WTC11 (cell line): ENCODE measurements around the gene CDH1. TPM values are rescaled to one million over a fixed set of nuclear protein-coding genes. Genes with fewer than 3 reads are reported as not detected.
"Not testable (repeated sequence)": the region's sequence is repeated elsewhere in the genome, so short reads cannot be mapped to it uniquely, and the experiment has no call there.

ENCODE experiments used
- ATAC-seq: fragments of 200-7000 bp; cut with Tn5 transposase; 2 replicates; pipeline ENCODE4 v1.10.0; 2021; ENCODE audit warnings: mild to moderate bottlenecking, moderate library complexity
- CTCF ChIA-PET: fragments of 300-600 bp; sonication (Branson Sonifier 250); formaldehyde crosslinking; loops from one replicate; lab custom pipeline; 2021; ENCODE audit warnings: antibody characterized with exemption; lab: Charles Lee
- POLR2A ChIA-PET: fragments of 350-600 bp; sonication (Branson Sonifier 250); formaldehyde crosslinking; loops from one replicate; lab custom pipeline; 2021; ENCODE audit warnings: antibody characterized with exemption; lab: Charles Lee
- DNase-seq: peaks from one replicate; pipeline ENCODE4 v3.0.0; 2021; ENCODE audit warnings: low spot score
- H3K27ac Mint-ChIP-seq: 2 replicates; pipeline ENCODE4 v1.8.0; 2021; ENCODE audit warnings: mixed read lengths
- H3K27me3 Mint-ChIP-seq: 2 replicates; pipeline ENCODE4 v1.8.0; 2021; ENCODE audit warnings: low read depth, mild to moderate bottlenecking, moderate library complexity, mixed read lengths
- H3K36me3 Mint-ChIP-seq: 2 replicates; pipeline ENCODE4 v1.8.0; 2021; ENCODE audit warnings: mixed read lengths
- H3K4me1 Mint-ChIP-seq: 2 replicates; pipeline ENCODE4 v1.8.0; 2022; ENCODE audit warnings: mixed read lengths
- H3K4me3 Mint-ChIP-seq: 2 replicates; pipeline ENCODE4 v1.8.0; 2021; ENCODE audit warnings: mild to moderate bottlenecking, moderate library complexity, mixed read lengths
- H3K9me3 Mint-ChIP-seq: 2 replicates; pipeline ENCODE4 v1.8.0; 2021; ENCODE audit warnings: mixed read lengths
- ARID4B ChIP-seq: sonication (generic); formaldehyde crosslinking; IDR thresholded peaks from 2 replicates; pipeline ENCODE4 v1.8.0; 2023; ENCODE audit warnings: missing genetic modification reagents, mild to moderate bottlenecking, borderline replicate concordance
- CREM ChIP-seq: sonication (generic); formaldehyde crosslinking; IDR thresholded peaks from 2 replicates; pipeline ENCODE4 v1.8.1; 2022; ENCODE audit warnings: mild to moderate bottlenecking, missing genetic modification reagents, moderate library complexity
- E2F4 ChIP-seq: sonication (generic); formaldehyde crosslinking; IDR thresholded peaks from 2 replicates; pipeline ENCODE4 v1.8.1; 2022; ENCODE audit warnings: low read depth, mild to moderate bottlenecking, moderate library complexity, missing genetic modification reagents, borderline replicate concordance
- ETV6 ChIP-seq: sonication (generic); formaldehyde crosslinking; IDR thresholded peaks from 2 replicates; pipeline ENCODE4 v1.8.1; 2022; ENCODE audit warnings: mild to moderate bottlenecking, missing genetic modification reagents
- FOXJ3 ChIP-seq: sonication (generic); formaldehyde crosslinking; IDR thresholded peaks from 2 replicates; pipeline ENCODE4 v1.9.0; 2021; ENCODE audit warnings: missing genetic modification reagents, mild to moderate bottlenecking, borderline replicate concordance
- FOXP1 ChIP-seq: sonication (generic); formaldehyde crosslinking; IDR thresholded peaks from 2 replicates; pipeline ENCODE4 v1.8.0; 2022; ENCODE audit warnings: missing genetic modification reagents, mild to moderate bottlenecking, moderate library complexity, borderline replicate concordance
- HMGA2 ChIP-seq: fragments of 250-450 bp; sonication (Bioruptor Pico); IDR thresholded peaks from 2 replicates; pipeline ENCODE4 v1.4.0; 2021; ENCODE audit warnings: mild to moderate bottlenecking, moderate library complexity
- HMGXB4 ChIP-seq: sonication (generic); formaldehyde crosslinking; IDR thresholded peaks from 2 replicates; pipeline ENCODE4 v1.8.1; 2023; ENCODE audit warnings: mild to moderate bottlenecking, moderate library complexity, missing genetic modification reagents
- IRF1 ChIP-seq: sonication (generic); formaldehyde crosslinking; IDR thresholded peaks from 2 replicates; pipeline ENCODE4 v1.8.0; 2023; ENCODE audit warnings: missing genetic modification reagents
- KAT7 ChIP-seq: sonication (generic); formaldehyde crosslinking; IDR thresholded peaks from 2 replicates; pipeline ENCODE4 v1.8.1; 2023; ENCODE audit warnings: missing genetic modification reagents, mild to moderate bottlenecking, borderline replicate concordance
- MAX ChIP-seq: sonication (generic); formaldehyde crosslinking; IDR thresholded peaks from 2 replicates; pipeline ENCODE4 v1.8.0; 2022; ENCODE audit warnings: mild to moderate bottlenecking, missing genetic modification reagents
- PREB ChIP-seq: sonication (generic); formaldehyde crosslinking; IDR thresholded peaks from 2 replicates; pipeline ENCODE4 v1.8.1; 2022; ENCODE audit warnings: mild to moderate bottlenecking, missing genetic modification reagents, moderate library complexity, borderline replicate concordance
- SMAD3 ChIP-seq: sonication (generic); formaldehyde crosslinking; IDR thresholded peaks from 2 replicates; pipeline ENCODE4 v1.8.0; 2022; ENCODE audit warnings: missing genetic modification reagents, mild to moderate bottlenecking, borderline replicate concordance
- SP1 ChIP-seq: sonication (generic); formaldehyde crosslinking; conservative IDR thresholded peaks from 2 replicates; pipeline ENCODE4 v1.8.1; 2022; ENCODE audit warnings: missing genetic modification reagents
- TEAD1 ChIP-seq: sonication (generic); formaldehyde crosslinking; IDR thresholded peaks from 2 replicates; pipeline ENCODE4 v1.8.0; 2022; ENCODE audit warnings: mild to moderate bottlenecking, missing genetic modification reagents
- TEAD4 ChIP-seq: sonication (generic); formaldehyde crosslinking; IDR thresholded peaks from 2 replicates; pipeline ENCODE4 v1.8.0; 2022; ENCODE audit warnings: mild to moderate bottlenecking, missing genetic modification reagents
- ZMAT4 ChIP-seq: fragments of 250-450 bp; sonication (Bioruptor Pico); IDR thresholded peaks from 2 replicates; pipeline ENCODE4 v1.9.0; 2021; ENCODE audit warnings: mild to moderate bottlenecking
- total RNA-seq: library from RNA; stranded (reverse); gene quantifications from 3 replicates; pipeline ENCODE4 v1.2.3, GENCODE V29; 2021

Gene CDH1
- total RNA-seq, 1 experiment from 2014 or later, result 278 TPM

- TF ChIP-seq FOXJ3, result no peak
- peaks cover 8% of the 10 kb centered on the region for H3K4me1 Mint-ChIP-seq
- ChIA-PET POLR2A (no interaction called here), CTCF (interaction anchor here (0.7 kb wide), 1 partner anchor 249 kb away, joined by 3 read pairs; no protein-coding TSS in a partner anchor)
- ATAC-seq (no peak), DNase-seq (no peak)
- H3K27me3 Mint-ChIP-seq, result no peaks in the 10 kb centered on the region
- H3K9me3 Mint-ChIP-seq, result no peaks in the 10 kb centered on the region
- peaks cover 18% of the 10 kb centered on the region for H3K36me3 Mint-ChIP-seq
- no peak overlapping the region for H3K27ac Mint-ChIP-seq
- H3K4me3 Mint-ChIP-seq, result no peak overlapping the region
Measured at GRCh38 chr16:68839831-68840230, 102.7 kb downstream of the CDH1 start.

GRCh38 chr16:68842964-68843481 is 105.9 kb downstream of the CDH1 start:
- H3K27ac Mint-ChIP-seq, result 0 out of 2 replicates have a peak overlapping the region, but pooled peaks have one; percentile 86
- CTCF ChIA-PET, result interaction anchor here (0.8 kb wide), 1 partner anchor 278 kb away, joined by 5 read pairs; no protein-coding TSS in a partner anchor
- H3K27me3 Mint-ChIP-seq, POLR2A ChIA-PET, DNase-seq, H3K9me3 Mint-ChIP-seq, H3K36me3 Mint-ChIP-seq, ATAC-seq: not testable (repeated sequence)
- H3K4me3 Mint-ChIP-seq, result peak overlapping the region; percentile 72
- H3K4me1 Mint-ChIP-seq, result peaks cover 10% of the 10 kb centered on the region

- H3K27ac Mint-ChIP-seq, result peak within 1 kb of the TSS; percentile 86; the same call in 1 of the 2 replicates
- ChIA-PET POLR2A (interaction anchor here (0.5 kb wide), 1 partner anchor 108 kb away, joined by 3 read pairs; no protein-coding TSS in a partner anchor), CTCF (interaction anchor here (0.6 to 1.7 kb wide), 13 partner anchors 10 to 580 kb away, joined by 3 to 9 read pairs (median 5); no protein-coding TSS in a partner anchor)
- H3K4me3 Mint-ChIP-seq, result peak within 1 kb of the TSS; percentile 72
- no peaks in the 10 kb centered on the region for H3K27me3 Mint-ChIP-seq
- no peaks in the 10 kb centered on the region for H3K36me3 Mint-ChIP-seq
- H3K4me1 Mint-ChIP-seq, result peaks cover 11% of the 10 kb centered on the region
- ATAC-seq (peak; percentile 94), DNase-seq (peak; percentile 86)
- no peaks in the 10 kb centered on the region for H3K9me3 Mint-ChIP-seq
- TF ChIP-seq TEAD1 (CRISPR knock-in tag), result peak; percentile 47; the same call in 1 of the 2 replicates
- TF ChIP-seq ZMAT4 (CRISPR knock-in tag), result no peak
- peak; percentile 90 for TF ChIP-seq HMGXB4 (CRISPR knock-in tag)
- peak; percentile 94 for TF ChIP-seq SP1 (CRISPR knock-in tag)
- peak; percentile 47; the same call in 1 of the 2 replicates for TF ChIP-seq SMAD3 (CRISPR knock-in tag)
- 0 out of 2 replicates have a peak, but pooled peaks have one; percentile 41 for TF ChIP-seq IRF1 (CRISPR knock-in tag)
- TF ChIP-seq MAX, result peak; percentile 74
- TF ChIP-seq FOXP1 (CRISPR knock-in tag), result peak; percentile 77; the same call in 1 of the 2 replicates
- 0 out of 2 replicates have a peak, but pooled peaks have one; percentile 23 for TF ChIP-seq CREM (CRISPR knock-in tag)
- 0 out of 2 replicates have a peak, but pooled peaks have one; percentile 46 for TF ChIP-seq KAT7 (CRISPR knock-in tag)
- TF ChIP-seq ARID4B (CRISPR knock-in tag), result peak; percentile 70; the same call in 1 of the 2 replicates
- TF ChIP-seq TEAD4 (CRISPR knock-in tag), result no peak
- TF ChIP-seq E2F4 (CRISPR knock-in tag), result no peak
- TF ChIP-seq PREB, result 0 out of 2 replicates have a peak, but pooled peaks have one; percentile 19
- TF ChIP-seq ETV6 (CRISPR knock-in tag), result peak; percentile 92
- no peak for TF ChIP-seq HMGA2
Measured at GRCh38 chr16:68843482-68844210, 106.6 kb downstream of the CDH1 start, which contains the start of gene TANGO6. Gene TANGO6 (plus strand): TSS chr16:68843531. CDS start chr16:68843618, 87 bp downstream.
